HepG2 (cell line): ENCODE data around the gene CHKA. TPM values are rescaled to one million over a fixed set of nuclear protein-coding genes. Genes with fewer than 3 reads are reported as not detected.

Source experiments
- ELF3 ChIP-seq: IDR thresholded peaks from 2 replicates; pipeline ENCODE4 v1.6.1; 2016; ENCODE audit warnings: missing genetic modification reagents, missing compliant biosample characterization
- HNF1A ChIP-seq, 2 experiments: sonication (generic) in 1 of 2; formaldehyde crosslinking in 1 of 2; IDR thresholded peaks; 2 replicates each; pipeline versions ENCODE4 v1.4.0 to v1.6.1; 2016 to 2020; ENCODE audit warnings: borderline replicate concordance in 1 of 2, low read depth in 1 of 2, mild to moderate bottlenecking in 1 of 2, missing genetic modification reagents in 1 of 2
- HOMEZ ChIP-seq: IDR thresholded peaks from 2 replicates; pipeline ENCODE4 v1.6.1; 2016; ENCODE audit warnings: low read depth
- LCORL ChIP-seq, 2 experiments: fragments of 450-650 bp in 1 of 2; sonication (generic) in 1 of 2; formaldehyde crosslinking in 1 of 2; IDR thresholded peaks; 2 replicates each; pipeline versions ENCODE4 v1.5.0 to v1.6.1; 2017 to 2020; ENCODE audit warnings: antibody characterized with exemption in 1 of 2, missing genetic modification reagents in 1 of 2
- MYC ChIP-seq: sonication (generic); formaldehyde crosslinking; IDR thresholded peaks from 2 replicates; pipeline ENCODE4 v1.9.0; 2021; ENCODE audit warnings: missing genetic modification reagents, borderline replicate concordance
- NFIB ChIP-seq: sonication (generic); formaldehyde crosslinking; IDR thresholded peaks from 2 replicates; pipeline ENCODE4 v1.9.0; 2021; ENCODE audit warnings: missing genetic modification reagents, mild to moderate bottlenecking, borderline replicate concordance
- RBAK ChIP-seq: sonication (generic); formaldehyde crosslinking; IDR thresholded peaks from 2 replicates; pipeline ENCODE4 v1.5.1; 2020; ENCODE audit warnings: mild to moderate bottlenecking, missing genetic modification reagents
- SMAD1 ChIP-seq: sonication (generic); formaldehyde crosslinking; IDR thresholded peaks from 2 replicates; pipeline ENCODE4 v1.4.0; 2020; ENCODE audit warnings: missing genetic modification reagents, low read depth, mild to moderate bottlenecking, borderline replicate concordance
- U2AF2 ChIP-seq: fragments of 200-400 bp; formaldehyde crosslinking; IDR thresholded peaks from 2 replicates; pipeline ENCODE4 v1.6.1; 2017; ENCODE audit warnings: low read depth, mild to moderate bottlenecking, low read length
- ZBTB39 ChIP-seq: sonication (generic); formaldehyde crosslinking; IDR thresholded peaks from 2 replicates; pipeline ENCODE4 v1.5.0; 2020; ENCODE audit warnings: missing genetic modification reagents
- ZNF512 ChIP-seq: sonication (generic); formaldehyde crosslinking; IDR thresholded peaks from 2 replicates; pipeline ENCODE4 v1.4.0; 2020; ENCODE audit warnings: mild to moderate bottlenecking, missing genetic modification reagents
- ZNF564 ChIP-seq: sonication (generic); formaldehyde crosslinking; IDR thresholded peaks from 2 replicates; pipeline ENCODE4 v1.8.1; 2023; ENCODE audit warnings: mild to moderate bottlenecking, missing genetic modification reagents
- ZNF710 ChIP-seq: sonication (generic); formaldehyde crosslinking; IDR thresholded peaks from 2 replicates; pipeline ENCODE4 v1.5.0; 2020; ENCODE audit warnings: mild to moderate bottlenecking, missing genetic modification reagents, borderline replicate concordance
- ZNF737 ChIP-seq: sonication (generic); formaldehyde crosslinking; IDR thresholded peaks from 2 replicates; pipeline ENCODE4 v1.5.0; 2020; ENCODE audit warnings: missing genetic modification reagents, mild to moderate bottlenecking, borderline replicate concordance
- polyA plus RNA-seq, 8 experiments: library from polyadenylated mRNA; depleted of rRNA in 3 of 8; stranded (reverse) in 7 of 8; unstranded in 1 of 8; fragments of >200 nt; fragmentation: Illumina TruSeq in 4 of 8; extraction: Trizol in 4 of 8; gene quantifications; 2 replicates each; pipeline versions ENCODE4 v1.2.1 to v1.2.3, GENCODE V29; 2011 to 2016; ENCODE audit warnings: low read depth in 4 of 8, missing spikeins in 1 of 8, mixed read lengths in 1 of 8; ENCODE audit not compliant: insufficient read depth in 1 of 8
- total RNA-seq, 5 experiments: library from RNA; depleted of rRNA; stranded (reverse); fragments of >200 nt; fragmentation: Illumina TruSeq; extraction: Trizol; gene quantifications; 2 replicates each; pipeline ENCODE4 v1.2.3, GENCODE V29; 2016; ENCODE audit warnings: low read depth in 1 of 5

Gene CHKA
- total and polyA plus RNA-seq, 2 of the 13 experiments (the other 11 are each of a cell fraction or from before 2014, with no cell fraction given) = 71.6 to 92.7 TPM

- TF ChIP-seq ZNF710 (CRISPR knock-in tag) = peak; percentile 44; the same call in 1 of the 2 replicates
- TF ChIP-seq ELF3 = peak; percentile 68; the same call in 1 of the 2 replicates
- TF ChIP-seq SMAD1 = 0 out of 2 replicates have a peak, but pooled peaks have one; percentile 59
- no peak for TF ChIP-seq HNF1A (IDR thresholded peaks at IDR 0.05; ENCODE audit: low read depth)
- peak; percentile 28; the same call in 1 of the 2 replicates for TF ChIP-seq HNF1A (CRISPR knock-in tag; IDR thresholded peaks at IDR 0.05; ENCODE audit: borderline replicate concordance)
- TF ChIP-seq MYC = peak; percentile 56
- TF ChIP-seq ZNF737 (CRISPR knock-in tag) = no peak
- no peak for TF ChIP-seq LCORL (IDR thresholded peaks at IDR 0.05)
- peak; percentile 84 for TF ChIP-seq LCORL (CRISPR knock-in tag; IDR thresholded peaks at IDR 0.05)
- TF ChIP-seq NFIB (CRISPR knock-in tag) = no peak
- TF ChIP-seq ZBTB39 (CRISPR knock-in tag) = peak; percentile 49; the same call in 1 of the 2 replicates
- peak; percentile 85 for TF ChIP-seq RBAK (CRISPR knock-in tag)
- TF ChIP-seq U2AF2 = no peak
- no peak for TF ChIP-seq ZNF512 (CRISPR knock-in tag)
- no peak for TF ChIP-seq ZNF564 (CRISPR knock-in tag)
- TF ChIP-seq HOMEZ = 0 out of 2 replicates have a peak, but pooled peaks have one; percentile 25
Observed at GRCh38 chr11:68040101-68040956, 80.9 kb downstream of the CHKA start (continued).
